NCI-H2107 treated with DMSO at 0.1 percent for 48 hours (cell line): Measurements from ENCODE around the gene LHX5.

Experiments used
- DNase-seq: peaks from one replicate; lab custom pipeline; 2025; ENCODE audit not compliant: unreplicated experiment; lab: John Stamatoyannopoulos, UW

The LHX5 gene

GRCh38 chr12:113478351-113479011 is 6.8 kb upstream of the LHX5 start:
- no peak for DNase-seq

DNA sequence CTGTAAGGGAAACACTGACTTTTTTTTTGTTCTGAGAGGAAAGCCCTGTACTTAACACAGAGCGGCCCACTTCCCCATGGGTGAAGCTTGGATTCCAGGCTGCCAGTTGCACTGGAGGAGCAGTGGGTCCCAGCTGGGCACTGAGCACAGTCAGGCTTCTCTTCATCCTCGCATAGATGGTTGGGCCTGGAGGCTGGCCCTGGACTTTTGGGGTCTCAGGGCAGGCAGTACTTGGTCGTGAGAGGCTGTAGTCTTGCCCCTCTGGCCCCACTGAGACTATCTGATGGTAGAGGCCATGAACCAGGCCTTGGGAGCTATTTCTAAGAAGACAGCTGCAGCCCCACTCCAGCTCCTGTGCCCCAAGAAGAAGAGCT is 6.2 kb upstream of the LHX5 start:
- no peak for DNase-seq

- no peak for DNase-seq
Measured at GRCh38 chr12:113477171-113477841, 5.6 kb upstream of the LHX5 start.

DNA sequence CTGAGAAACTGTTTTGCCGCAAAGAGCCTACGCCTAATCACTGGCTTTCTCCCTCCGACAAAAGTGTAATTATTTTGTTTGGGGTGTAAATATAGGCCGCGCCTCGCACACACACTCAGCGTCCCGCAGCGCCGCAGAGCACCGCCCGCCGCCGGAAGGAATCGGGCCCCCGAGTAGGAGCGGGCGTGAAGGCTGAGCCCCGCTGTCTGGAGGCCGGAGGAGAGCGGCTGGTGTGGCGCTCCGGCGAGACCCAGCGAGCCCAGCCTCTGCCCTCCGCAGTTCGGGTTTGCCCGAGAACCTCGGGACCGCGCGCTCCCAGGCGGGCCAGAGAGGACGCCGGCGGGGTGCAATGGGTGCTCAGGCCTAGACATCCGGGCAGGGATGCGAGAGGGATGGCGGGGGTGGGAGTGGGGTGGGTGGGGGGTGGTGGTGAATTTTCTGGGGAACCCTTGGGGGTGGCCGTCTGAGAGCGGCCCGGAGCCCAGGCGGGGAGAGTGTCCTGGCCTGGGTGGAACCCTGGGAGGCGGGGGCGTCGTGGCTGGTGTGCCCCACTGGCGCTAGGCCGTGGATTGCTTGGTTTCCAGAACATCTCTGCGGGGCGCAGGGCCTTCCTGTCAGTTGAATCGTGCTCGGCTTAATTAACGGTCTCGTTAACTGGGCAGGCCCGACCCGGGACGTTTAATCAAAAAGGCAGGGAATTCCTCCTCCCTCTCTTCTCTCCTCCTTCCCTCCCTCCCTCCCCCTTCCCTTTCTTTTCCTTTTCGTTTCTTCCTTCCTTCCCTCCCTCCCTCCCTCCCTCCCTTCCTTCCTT is 4.7 kb upstream of the LHX5 start:
- no peak for DNase-seq

DNA sequence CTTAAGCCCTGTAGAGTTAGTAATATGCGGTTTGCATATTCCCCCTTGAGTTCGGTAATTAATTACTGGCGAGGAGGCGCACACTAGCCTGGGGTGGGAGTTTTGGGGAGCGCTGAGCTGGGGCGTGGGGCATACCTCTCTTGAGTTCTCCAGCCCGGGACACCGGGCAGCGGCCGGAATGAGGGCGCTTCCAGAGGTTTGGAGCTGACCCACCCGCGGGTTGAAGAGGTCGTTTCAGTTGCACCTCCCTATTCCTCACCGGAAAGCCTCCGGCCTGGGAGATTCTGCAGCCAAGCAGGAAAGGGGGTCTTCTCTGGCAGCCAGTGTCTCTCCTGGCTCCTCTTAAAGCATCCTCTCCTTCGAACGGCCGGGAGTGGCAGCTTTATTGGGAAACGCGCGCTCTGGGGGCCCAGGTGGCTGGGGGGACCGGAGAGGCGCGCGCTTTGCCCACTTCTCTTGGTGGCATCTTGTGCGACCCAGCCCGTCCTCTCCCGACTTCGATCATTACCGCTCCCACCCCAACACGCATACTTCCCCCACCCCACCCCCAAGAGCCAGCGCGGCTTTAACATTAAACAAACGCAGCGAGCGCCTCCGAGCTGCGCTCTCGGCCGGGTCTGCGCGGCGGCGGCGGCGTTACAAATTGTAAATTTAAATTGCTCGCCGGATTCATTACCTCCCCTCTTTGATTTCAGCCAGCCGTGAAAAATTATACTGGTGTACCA is 3.9 kb upstream of the LHX5 start:
- no peak for DNase-seq

- DNase-seq, result no peak
Measured at GRCh38 chr12:113474635-113475436, 3.2 kb upstream of the LHX5 start.

GRCh38 chr12:113473942-113474341 is 2.3 kb upstream of the LHX5 start:
- DNase-seq, result no peak

GRCh38 chr12:113473400-113473799 is 1.7 kb upstream of the LHX5 start:
- no peak for DNase-seq

DNA sequence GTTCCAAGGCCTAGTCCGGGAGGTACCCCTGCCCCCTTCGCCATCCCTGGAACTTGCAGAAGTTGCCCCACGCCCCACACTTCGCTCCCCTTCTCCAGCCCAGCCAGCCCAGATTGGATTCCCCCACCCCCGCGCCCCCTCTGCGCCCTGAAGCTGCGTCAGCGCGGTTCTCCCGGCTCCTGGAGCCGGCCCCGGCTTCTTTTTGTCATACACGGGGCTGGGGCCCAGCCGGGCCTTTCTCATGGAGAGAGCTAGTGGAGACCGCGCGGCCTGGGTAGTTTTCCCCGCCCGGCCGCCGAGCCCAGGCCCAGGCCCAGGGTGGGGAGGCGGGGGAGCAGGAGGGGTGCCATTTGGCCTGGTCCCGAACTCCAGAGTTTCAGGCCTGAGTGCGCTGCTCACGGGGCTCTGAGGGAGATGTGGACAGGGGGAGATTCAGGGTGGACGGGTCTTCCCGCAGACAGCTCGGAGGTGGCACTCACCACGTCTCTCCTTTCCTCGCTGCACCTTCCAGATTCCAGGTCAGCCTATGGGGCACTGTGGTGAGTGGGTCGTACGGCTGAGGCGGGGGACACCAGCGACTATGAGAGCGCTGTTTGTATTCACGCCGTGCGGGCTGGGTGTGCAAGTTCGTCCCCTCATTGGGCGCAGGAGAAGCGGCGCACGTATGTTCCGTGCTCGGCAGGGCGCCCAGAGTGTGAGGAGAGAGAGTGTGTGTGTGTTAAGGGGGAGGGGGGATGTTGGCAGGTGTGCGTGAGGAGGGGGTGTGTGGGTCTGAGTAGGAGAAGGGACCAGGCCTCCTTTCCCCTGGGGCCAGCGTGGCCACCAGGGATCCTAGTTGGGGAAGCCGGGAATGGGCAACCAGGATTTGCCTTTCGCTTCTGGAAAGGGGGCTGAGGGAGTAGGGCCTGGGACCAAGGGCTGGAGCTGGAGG is 785 bp upstream of the LHX5 start:
- no peak for DNase-seq

- no peak for DNase-seq
Measured at GRCh38 chr12:113470871-113471618, 626 bp downstream of the LHX5 start.

- no peak for DNase-seq
Measured at GRCh38 chr12:113469949-113470743, 1.5 kb downstream of the LHX5 start.

- DNase-seq, result no peak
Measured at GRCh38 chr12:113469224-113469948, 2.3 kb downstream of the LHX5 start.

GRCh38 chr12:113468365-113469223 is 3.1 kb downstream of the LHX5 start:
- no peak for DNase-seq

GRCh38 chr12:113467502-113468364 is 3.9 kb downstream of the LHX5 start:
- DNase-seq, result no peak

DNA sequence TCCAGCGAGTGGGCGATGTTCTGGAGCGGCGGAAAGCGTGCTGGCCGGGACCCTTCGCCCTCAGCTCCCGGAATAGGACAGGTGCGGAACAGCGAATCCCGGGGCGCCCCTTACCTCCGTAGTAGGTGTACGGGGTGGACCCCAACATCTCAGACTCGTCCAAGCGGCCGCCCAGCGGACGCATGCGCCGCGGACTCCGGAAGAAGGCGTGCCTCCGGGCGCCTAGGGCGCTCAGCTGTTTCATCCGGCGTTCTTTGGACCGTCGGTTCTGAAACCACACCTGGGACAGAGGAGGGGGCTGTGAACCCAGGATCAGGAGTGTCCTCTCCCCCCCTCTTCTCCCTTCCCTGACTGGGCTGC is 4.5 kb downstream of the LHX5 start:
- no peak for DNase-seq
